ENCODE results near the gene PRRX2.
A peak's percentile ranks its signal among the peaks of the same experiment; 100 is the strongest.
"Not testable (repeated sequence)": the region's sequence is repeated elsewhere in the genome, so short reads cannot be mapped to it uniquely, and the experiment has no call there.

Gene PRRX2

DNA sequence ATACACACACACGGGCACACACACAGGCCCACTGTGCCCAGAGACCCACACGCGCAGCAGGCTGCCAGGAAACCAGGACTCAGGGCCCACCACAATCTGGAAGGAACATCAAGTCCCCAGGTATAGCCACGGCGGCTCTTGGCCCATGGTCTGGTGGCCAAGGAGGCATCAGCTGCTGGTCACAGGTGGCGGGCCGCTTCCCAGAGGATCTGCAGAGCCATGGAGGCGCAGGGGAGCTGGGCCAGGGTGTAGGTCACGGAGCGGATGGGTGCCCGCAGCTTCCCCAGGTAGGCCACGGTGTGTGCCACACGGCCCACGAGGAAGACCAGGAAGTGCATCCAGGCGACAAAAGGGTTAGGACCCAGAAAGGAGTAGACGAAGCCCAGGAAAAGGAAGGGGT is 74.0 kb downstream of the PRRX2 start:
- DNase-seq: no peak

DNA sequence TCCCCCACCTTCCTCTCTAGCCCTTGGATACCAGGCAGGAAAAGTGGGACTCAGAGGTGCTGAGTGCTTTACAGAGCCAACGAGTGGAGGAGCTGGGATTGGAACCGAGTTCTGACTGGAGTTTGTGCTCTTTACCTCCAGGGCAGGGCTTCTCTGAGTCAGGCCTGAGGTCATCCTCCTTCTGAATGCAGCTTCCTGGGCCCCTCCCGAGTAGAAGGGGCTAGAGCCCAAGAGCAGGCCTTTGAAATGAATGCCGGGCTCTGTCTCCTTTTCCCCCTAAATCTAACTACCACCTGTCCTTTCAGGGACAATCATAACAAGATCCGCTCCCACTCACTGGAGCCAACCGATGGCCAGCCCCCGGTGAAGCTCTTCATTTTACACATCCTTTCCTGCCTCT is 74.7 kb downstream of the PRRX2 start:
- no peak for DNase-seq

DNA sequence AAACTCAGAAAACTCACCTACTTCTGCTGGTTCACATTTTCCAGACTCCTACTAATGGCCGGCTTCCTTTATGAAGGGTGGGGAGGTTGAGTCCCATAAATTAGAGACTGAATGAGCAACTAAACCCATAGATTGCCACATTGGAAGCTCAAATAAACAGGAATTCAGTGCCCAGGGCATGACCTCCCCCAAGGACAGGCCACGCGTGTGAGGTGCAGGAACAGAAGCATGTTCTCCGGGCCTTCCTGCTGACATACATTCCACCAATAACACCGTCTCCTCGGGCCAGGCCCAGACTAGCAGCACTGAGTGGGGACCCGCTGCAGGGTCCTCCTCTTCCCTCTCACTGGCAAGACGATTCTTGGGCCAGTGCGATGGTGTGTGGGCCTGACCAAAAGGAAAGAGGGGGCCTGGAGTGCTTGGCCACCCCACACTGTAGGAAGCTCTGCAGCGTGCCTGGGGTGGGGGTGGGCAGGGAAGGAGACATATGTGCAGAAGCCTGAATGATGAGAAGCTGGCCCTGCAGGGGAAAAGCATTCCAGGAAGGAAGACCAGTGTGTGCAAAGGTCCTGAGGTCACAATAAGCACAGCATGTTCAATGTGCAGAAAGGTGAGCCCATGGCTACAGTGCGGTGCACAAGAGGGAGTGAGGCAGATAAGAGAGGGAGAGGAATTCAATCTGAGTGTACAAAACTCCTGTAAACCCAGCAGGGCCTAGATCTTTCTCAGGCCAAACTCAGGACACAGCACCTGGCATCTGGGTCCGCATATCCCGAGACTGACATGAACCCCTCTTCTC is 75.4 kb downstream of the PRRX2 start:
- DNase-seq: no peak

DNA sequence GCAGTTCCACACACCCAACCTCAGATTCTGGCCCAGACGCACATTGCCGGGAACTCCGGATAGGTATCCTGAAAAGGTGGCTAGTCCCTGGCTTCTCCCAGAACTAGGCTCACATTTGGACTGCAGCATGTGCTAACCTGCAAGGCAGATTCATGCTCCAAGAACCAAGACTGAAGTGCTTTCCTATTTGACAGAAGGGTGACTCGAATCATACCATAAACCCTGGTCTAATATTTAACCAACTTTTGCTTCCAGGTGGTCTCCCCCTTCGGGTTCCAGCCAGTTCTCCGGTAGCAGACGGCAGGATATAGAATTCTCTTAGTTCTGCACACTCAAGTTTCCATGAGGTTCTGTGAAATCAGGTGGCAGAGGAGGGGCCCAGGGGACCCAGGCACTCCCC is 79.8 kb downstream of the PRRX2 start:
- no peak for DNase-seq

DNA sequence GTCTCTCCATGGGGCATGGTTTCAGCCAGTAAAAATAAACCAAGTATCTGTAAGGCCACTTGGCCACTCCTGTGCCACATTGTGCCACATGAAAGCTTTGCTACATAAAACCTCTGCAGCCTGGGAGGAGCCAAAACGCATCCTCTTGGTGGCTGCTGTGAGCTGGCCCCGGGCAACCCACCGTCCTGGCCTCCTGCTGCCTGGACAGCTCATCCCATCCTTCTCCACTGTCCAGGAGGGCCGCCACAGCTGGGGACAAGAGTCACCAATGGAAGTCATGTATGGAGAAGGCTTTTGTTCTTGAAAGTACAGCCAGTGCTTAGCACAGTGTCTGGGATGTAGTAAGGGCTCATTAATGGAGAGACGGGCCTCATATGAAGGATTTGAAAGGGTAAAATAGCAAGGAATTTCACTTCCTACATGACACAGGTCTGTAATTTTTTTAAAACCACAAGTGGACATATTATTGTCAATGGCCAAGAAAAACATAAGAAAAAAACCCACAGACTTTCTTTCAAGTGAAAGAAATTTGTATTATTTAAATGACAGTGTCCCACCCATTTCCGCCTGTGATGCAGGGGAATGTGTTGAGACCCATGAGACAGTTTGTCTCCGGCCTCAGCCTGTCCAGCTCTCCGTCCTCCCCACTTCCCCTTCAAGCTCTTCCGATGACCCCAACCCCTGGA is 80.8 kb downstream of the PRRX2 start:
- no peak for DNase-seq

DNA sequence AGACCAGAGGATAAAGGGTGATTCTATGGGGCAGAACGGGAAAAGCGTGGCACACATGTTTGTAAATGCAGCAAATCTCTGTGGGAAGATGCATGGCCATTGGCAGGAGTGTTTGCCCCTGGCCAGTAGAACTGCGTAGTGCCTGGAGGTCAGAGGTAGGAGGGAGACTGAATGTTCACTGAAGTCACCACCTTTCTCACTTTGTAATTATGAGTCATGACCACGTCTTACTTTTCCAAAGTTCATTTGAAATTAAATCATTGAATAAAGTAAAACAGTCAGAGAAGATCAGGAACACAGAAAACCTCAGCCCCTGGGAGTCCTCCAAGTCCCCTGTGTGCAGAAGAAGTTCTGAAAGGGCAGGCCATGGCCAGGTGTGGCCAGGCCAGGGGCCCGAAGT is 82.8 kb downstream of the PRRX2 start:
- DNase-seq: no peak

DNA sequence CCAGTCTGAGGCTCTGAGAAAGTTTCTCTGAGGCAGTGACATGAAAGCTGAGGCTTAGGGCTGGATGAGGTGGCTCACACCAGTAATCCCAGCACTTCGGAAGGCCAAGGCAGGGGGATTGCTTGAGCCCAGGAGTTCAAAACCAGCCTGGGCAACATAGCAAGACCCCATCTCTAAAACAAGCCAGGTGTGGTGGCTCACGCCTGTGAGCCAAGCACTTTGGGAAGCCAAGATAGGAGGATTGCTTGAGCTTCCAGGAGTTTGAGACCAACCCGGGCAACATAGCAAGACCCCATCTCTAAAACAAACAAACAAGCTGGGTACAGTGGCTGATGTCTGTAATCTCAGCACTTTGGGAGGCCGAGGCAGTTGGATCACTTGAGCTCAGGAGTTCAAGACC is 83.6 kb downstream of the PRRX2 start:
- DNase-seq: not testable (repeated sequence)

DNA sequence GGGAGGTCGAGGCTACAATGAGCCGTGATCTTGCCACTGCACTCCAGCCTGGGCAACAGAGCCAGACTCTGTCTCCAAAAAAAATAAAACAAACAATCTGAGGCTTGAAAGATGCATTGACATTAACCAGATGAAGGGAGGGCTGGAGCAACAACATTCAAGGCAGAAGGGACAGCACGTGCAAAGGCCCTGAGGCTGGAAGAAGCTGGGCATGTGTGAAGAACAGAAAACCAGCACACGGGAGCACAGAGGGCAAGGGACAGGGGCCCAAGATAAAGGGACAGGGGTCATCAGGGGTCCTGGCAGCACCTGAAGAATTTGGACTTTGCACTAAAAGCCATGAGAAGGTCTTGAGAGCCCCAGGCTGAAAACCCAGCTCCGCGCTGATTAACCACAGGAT is 84.1 kb downstream of the PRRX2 start:
- DNase-seq: no peak

DNA sequence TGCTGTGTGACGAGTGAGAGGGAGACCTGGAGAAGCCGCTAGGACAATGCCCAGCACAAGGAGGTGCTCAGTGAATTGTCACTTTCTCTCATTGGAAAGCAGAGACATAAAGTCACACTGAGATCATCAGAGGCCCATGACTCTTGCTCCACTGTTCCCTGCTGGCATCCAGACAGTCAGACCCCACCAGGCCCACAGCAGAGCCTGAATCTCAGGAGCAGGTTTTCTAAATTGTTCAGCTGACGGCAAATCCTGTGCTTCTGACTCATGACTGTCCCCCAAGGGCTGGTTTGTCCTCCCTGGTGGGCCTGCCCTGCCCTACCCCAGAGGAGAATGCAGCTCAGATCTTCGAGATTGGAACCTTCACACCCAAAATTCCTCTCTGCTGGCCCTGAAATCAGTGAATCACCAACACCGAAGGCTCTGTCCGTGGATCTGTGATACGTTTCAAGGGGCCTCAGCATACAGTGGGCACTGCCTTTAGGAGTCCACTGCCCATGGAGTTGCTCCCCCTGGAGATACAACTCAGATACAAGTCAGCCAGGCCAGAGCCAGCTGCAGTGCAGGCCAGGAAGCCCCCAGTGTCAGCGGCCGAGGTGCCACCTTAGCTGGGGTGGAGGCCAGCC is 84.7 kb downstream of the PRRX2 start:
- DNase-seq: no peak

DNA sequence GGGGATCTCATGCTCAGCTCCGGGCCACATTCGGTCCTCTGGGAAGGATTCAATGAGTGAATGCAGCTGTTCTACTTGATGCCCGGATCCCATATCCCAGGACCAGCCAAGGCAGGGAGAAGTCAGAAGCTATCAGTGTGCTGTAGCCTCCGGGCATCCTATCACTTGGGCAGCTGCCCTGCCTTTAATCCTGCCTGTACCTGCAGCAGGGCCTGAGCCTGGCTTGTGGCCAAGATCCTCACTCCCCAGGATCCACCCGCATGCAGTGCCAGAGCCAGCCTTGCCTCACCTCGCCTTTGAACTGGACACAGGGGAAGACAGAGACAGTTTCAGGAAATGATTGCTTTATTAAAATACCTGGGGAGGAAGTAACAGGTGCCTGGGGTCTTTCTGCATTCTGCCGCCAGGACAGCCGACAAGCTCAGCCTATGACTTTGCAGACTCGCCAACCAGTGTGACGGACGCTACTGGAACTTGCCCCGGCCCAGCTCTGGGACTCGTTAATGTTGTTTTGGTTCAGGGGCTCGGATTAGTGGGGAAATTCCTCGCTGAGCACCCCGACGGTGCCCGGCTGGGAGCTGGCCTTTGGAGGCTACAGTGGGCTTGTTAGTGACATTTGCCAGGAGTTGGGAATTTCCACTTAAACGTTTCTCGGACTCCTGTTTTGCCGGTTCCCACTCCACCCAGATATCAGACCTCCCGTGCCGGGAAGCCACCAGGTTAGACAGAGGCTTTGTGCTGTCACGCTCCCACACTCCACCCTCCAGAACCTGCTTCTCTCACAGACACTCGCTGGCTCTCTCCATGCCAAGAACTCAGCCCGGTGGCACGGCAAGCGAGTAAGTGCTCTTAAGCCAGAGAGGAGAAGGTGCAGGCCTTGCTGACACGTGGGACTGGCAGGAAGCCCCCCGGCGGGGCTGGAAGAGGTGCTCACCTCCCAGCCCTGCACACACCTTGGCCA is 86.7 kb downstream of the PRRX2 start:
- DNase-seq: no peak

DNA sequence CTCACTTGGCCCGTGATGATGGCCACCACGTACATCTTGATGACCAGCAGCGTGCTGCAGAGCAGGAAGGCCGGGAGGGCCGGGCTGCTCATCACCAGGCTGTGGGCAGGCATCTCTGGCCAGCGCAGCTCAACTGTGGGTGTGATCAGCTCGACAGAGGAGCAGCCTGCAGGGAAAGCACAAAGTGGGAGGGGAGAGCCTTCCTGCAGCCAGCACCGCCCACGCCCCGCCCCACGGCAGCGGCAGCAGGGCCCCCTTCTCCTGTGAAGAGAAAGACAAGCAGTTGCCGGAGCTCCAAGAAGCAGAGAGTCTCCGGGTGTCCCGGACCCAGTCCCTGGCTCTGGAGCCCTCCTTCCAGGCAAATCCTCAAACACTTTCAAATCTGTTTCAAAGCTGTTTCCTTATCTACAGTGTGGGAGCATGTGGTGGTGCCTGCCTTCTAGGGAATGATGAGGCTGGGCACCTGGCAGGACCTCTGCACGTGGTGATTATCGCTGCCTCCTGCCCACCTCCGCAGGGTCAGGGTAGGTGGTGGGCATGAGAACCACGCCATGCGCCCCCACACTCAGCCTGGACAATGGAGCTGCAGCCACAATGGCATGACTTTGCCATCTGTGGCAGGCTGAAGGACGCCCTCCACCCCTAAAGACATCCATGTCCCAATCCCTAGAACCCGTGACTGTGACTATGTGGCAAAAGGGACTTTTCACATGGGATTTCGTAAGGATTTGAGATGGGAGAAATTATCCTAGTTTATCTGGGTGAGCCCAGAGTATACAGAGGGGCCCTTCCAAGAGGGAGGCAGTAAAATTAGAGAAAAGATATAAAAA is 87.7 kb downstream of the PRRX2 start, which contains the start of gene PTGES:
TSS of gene PTGES (minus strand) at position 143 of the 830 bp plus-strand sequence. CDS start at position 113, 30 bp downstream.
- DNase-seq: peak; percentile 49

DNA sequence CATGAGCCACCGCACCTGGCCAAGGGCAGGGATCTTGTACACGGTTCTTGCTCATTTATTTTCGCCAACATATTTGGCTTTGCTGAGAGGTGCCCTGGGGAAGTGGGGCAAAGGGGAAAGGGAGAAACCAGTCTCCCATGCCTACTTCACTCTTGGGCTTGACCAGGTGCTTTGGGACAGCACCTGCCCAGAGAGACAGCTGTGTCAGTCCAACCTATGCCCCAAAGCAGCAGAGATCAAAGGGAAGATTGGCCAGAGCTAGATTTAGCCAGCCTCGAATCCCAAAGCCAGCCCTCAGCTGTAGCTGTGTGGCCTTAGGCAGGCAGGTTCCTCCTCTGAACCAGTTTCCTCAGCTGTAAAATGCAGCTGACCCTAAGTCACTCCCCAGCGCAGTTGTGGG is 89.7 kb downstream of the PRRX2 start:
- no peak for DNase-seq

DNA sequence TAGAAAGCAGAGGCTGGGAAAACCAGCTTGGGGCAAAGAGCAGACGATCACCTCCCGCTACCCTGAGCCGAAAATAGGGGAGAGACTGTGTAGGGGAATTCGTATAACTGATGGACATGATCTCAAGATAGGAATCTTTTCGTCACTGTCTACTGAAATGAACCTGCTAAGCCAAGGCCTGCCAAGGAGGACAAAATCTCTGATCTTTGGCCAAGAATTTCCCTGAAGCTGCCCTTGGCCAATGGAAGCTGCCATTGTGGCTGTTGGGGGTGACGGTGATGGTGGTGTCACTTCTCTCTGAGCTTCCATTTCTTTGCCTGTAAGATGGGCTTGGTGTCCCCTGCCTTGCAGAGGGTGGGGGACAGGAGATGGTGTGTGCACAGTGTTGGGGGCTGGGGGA is 90.7 kb downstream of the PRRX2 start:
- DNase-seq: no peak

DNA sequence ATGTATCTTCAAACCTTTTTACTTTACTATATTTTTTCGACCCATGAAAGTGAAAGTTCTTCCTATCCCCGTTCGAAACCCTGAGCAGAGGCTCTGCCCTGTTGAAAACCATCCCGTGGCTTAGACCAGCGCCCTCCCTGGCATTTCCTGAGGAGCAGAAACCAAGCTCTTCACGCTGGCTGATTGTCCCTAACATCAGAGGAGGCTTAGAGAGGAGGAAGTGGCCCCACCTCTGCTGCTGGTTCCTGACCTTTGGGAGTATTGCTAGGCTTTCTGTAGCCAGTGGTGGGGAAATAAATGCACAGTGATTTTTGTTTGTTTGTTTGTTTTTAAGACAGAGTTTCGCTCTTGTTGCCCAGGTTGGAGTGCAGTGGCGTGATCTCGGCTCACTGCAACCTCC is 91.6 kb downstream of the PRRX2 start:
- no peak for DNase-seq

DNA sequence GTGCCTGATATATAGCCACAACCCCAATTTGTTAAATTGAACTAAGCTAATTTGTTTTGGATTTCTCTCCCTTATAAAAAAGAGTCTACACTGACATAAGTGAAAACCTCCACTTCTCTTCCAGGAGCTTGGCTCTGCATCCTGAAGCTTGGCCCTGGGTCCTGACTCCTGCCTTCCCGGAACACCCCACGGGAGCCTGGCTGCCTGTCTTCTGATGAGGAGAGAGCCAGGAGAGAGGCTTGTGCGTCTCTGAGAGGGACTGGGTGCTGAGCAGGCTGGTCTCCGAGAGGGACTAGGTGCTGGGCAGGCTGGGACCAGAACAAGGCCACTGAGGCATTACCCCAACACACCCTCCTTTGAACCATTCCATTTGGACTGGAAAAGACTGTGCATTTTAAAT is 93.9 kb downstream of the PRRX2 start:
- DNase-seq: no peak

DNA sequence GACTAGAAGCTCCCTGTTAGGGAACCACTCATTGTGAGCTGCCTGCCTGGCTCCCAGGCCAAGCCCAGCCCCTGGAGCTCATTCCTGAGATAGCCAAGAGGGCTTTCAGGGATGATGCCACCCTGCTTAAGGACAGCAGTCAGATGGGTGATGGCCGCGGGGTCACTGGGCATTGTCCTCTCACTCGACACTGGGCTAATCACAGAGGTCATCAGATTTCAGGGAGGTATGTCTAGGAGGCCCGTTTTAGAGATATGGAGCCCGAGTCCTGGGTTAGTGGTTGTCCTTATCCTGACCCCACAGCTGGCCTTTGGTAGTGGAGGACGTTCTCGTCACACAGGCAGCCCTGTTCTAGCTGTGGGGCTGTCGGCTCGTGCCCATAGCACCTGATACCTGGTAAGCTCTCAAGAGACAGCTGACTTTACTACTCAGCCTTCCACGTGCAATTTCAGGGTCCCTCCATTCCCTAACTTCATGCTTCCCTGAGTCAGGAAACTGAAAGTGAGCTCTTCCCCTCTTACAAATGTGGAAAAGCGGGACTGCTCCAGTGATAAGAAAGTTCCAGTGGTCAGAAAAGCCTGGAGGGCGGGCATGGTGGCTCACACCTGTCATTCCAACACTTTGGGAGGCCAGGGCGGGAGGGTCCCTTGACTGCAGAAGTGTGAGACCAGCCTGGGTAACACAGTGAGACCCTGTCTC is 94.5 kb downstream of the PRRX2 start:
- DNase-seq: no peak

DNA sequence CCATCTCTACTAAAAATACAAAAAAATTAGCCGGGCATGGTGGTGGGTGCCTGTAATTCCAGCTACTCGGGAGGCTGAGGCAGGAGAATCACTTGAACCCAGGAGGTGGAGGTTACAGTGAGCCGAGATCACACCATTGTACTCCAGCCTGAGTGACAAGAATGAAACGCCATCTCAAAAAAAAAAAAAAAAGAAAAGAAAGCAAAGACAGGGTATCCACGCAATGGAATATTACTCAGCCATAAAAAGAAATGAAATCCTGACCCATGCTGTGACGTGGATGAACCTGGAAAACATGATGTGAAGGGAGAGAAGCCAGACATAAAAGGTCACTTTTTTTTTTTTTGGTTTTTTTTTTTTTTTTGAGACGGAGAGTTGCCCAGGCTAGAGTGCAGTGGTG is 95.3 kb downstream of the PRRX2 start:
- not testable (repeated sequence) for DNase-seq

DNA sequence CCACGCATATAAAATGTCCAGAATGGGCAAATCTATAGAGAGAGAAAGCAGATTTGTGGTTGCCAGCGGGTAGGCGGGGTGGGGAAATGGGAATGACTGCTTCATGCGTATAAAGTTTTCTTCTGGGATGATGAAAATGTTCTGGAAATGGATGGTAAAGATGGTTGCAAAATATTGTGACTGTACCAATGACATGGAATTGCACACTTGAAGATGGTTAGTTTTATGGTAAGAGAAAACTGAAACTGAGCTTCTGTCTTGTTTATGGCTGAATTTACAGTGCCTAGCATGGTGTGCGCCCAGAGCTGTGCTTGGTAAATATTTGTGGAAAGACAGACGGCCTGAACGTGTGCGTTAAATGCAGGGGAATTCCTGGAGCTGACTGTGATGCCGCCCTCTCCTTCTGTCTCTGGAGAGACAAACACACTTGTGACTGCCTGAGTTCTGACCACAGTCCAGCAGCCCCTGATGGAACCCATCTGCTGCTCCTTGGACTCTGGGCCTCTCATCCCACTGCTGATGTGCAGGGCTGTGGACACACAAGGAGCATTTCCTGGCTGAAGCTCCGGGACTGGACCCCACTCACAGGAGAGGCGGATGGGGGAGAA is 96.0 kb downstream of the PRRX2 start:
- DNase-seq: no peak

DNA sequence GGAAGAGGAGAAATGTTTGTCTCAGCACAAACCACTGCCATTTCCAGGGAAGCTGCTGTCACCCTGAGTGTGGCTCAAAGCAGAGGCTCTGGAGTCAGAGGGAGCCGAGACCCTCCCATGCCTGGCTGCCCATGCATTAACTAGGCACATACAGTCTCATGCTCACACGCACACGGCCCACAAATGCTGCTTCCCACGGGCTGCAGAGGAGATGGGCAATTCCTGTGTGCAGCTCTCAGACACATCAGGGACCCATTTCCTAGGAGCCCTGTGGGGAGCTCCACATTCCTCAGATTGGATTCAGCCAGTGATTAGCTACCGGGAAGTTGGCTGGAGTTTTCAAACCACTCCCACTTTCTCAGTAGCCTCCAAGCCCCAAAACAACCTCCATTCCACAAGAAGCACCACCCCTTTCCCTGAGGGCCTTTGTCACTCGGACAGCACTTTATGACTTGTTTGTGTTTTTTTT is 96.5 kb downstream of the PRRX2 start:
- DNase-seq: no peak

DNA sequence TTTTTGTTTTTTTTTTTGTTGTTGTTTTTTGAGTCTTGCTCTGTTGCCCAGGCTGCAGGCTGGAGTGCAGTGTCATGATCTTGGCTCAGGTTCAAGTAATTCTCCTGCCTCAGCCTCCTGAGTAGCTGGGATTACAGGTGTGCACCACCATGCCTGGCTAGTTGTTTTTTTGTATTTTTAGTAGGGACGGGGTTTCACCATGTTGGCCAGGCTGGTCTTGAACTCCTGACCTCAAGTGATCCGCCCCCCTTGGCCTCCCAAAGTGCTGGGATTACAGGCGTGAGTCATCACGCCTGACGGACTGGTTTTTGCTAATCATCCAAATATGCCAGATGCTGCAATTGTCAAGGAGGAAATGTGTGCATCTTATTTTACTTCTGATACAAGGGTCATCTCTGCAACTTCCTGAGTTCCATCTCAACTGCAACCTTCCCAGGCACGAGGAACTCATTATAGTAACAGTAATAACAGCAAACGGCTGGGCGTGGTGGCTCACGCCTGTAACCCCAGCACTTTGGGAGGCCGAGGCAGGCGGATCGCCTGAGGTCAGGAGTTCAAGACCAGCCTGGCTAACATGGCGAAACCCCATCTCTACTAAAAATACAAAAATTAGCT is 97.0 kb downstream of the PRRX2 start:
- DNase-seq: not testable (repeated sequence)

Measured in activated CD4-positive, alpha-beta T cell treated with anti-CD3 and anti-CD28 coated beads, Interleukin-2, Interleukin-6, amounts not matched to agents 100 ng/mL and 50 ng/mL, durations not matched to agents 16 hours and 8 hours (primary cell).